DND-41 (cell line): ENCODE measurements around the gene PLEKHB1.

Experiments
- CTCF ChIP-seq: IDR thresholded peaks from 2 replicates; pipeline ENCODE4 v1.5.1; 2012; ENCODE audit warnings: borderline replicate concordance, low read length, moderate library complexity, mild to moderate bottlenecking; ENCODE audit not compliant: poor library complexity, severe bottlenecking; ENCODE audit errors: extremely low read depth
- EZH2 ChIP-seq: IDR thresholded peaks from 3 replicates; pipeline ENCODE4 v1.6.1; 2012; ENCODE audit warnings: borderline replicate concordance, low read depth, mild to moderate bottlenecking, moderate library complexity, low read length, inconsistent platforms; ENCODE audit not compliant: severe bottlenecking

- TF ChIP-seq CTCF, result no peak
- no peak for TF ChIP-seq EZH2
Observed at GRCh38 chr11:73640592-73640991, 5.8 kb upstream of the PLEKHB1 start.
